HG03095 (cell line): ENCODE results near the gene EXOC4.

Experiments used
- ATAC-seq: cut with Tn5 transposase; IDR thresholded peaks from one replicate; pipeline ENCODE4 v1.9.1; 2021; ENCODE audit warnings: moderate library complexity; ENCODE audit not compliant: unreplicated experiment

The EXOC4 gene

GRCh38 chr7:133419041-133419440 is 166.2 kb downstream of the EXOC4 start:
- ATAC-seq = no peak

- ATAC-seq = no peak
These were observed 170.7 kb downstream of the EXOC4 start for GRCh38 chr7:133423618-133424017.

- no peak for ATAC-seq
These were observed 175.4 kb downstream of the EXOC4 start for GRCh38 chr7:133428326-133428725.

GRCh38 chr7:133428876-133429275 is 176.0 kb downstream of the EXOC4 start:
- no peak for ATAC-seq

- no peak for ATAC-seq
These were observed 176.5 kb downstream of the EXOC4 start for GRCh38 chr7:133429371-133429770.

GRCh38 chr7:133431134-133431724 is 178.4 kb downstream of the EXOC4 start:
- ATAC-seq = no peak

- no peak for ATAC-seq
These were observed 180.4 kb downstream of the EXOC4 start for GRCh38 chr7:133433165-133433812.

GRCh38 chr7:133434246-133434865 is 181.5 kb downstream of the EXOC4 start:
- no peak for ATAC-seq

GRCh38 chr7:133436014-133436428 is 183.1 kb downstream of the EXOC4 start:
- ATAC-seq = no peak

- no peak for ATAC-seq
These were observed 184.7 kb downstream of the EXOC4 start for GRCh38 chr7:133437544-133437943.

GRCh38 chr7:133442818-133443217 is 189.9 kb downstream of the EXOC4 start:
- ATAC-seq = no peak

- no peak for ATAC-seq
These were observed 192.7 kb downstream of the EXOC4 start for GRCh38 chr7:133445617-133446016.

- ATAC-seq = no peak
These were observed 195.1 kb downstream of the EXOC4 start for GRCh38 chr7:133448012-133448411.

- no peak for ATAC-seq
These were observed 199.7 kb downstream of the EXOC4 start for GRCh38 chr7:133452577-133452976.

GRCh38 chr7:133458688-133459087 is 205.8 kb downstream of the EXOC4 start:
- ATAC-seq = no peak

- no peak for ATAC-seq
These were observed 208.5 kb downstream of the EXOC4 start for GRCh38 chr7:133461421-133461820.

- ATAC-seq = no peak
These were observed 222.8 kb downstream of the EXOC4 start for GRCh38 chr7:133475655-133476054.

- no peak for ATAC-seq
These were observed 224.9 kb downstream of the EXOC4 start for GRCh38 chr7:133477791-133478190.

GRCh38 chr7:133478591-133479135 is 225.8 kb downstream of the EXOC4 start:
- ATAC-seq = no peak

GRCh38 chr7:133479456-133480065 is 226.7 kb downstream of the EXOC4 start:
- ATAC-seq = no peak

GRCh38 chr7:133480868-133481267 is 228.0 kb downstream of the EXOC4 start:
- ATAC-seq = no peak

- ATAC-seq = no peak
These were observed 228.8 kb downstream of the EXOC4 start for GRCh38 chr7:133481676-133482075.
